HG03457 (cell line): ENCODE data around the gene CCR6.
"Not testable (repeated sequence)": the region's sequence is repeated elsewhere in the genome, so short reads cannot be mapped to it uniquely, and the experiment has no call there.

Experiments
- ATAC-seq: cut with Tn5 transposase; IDR thresholded peaks from one replicate; pipeline ENCODE4 v1.9.1; 2021; ENCODE audit warnings: moderate number of reproducible peaks; ENCODE audit not compliant: unreplicated experiment

The CCR6 gene

DNA sequence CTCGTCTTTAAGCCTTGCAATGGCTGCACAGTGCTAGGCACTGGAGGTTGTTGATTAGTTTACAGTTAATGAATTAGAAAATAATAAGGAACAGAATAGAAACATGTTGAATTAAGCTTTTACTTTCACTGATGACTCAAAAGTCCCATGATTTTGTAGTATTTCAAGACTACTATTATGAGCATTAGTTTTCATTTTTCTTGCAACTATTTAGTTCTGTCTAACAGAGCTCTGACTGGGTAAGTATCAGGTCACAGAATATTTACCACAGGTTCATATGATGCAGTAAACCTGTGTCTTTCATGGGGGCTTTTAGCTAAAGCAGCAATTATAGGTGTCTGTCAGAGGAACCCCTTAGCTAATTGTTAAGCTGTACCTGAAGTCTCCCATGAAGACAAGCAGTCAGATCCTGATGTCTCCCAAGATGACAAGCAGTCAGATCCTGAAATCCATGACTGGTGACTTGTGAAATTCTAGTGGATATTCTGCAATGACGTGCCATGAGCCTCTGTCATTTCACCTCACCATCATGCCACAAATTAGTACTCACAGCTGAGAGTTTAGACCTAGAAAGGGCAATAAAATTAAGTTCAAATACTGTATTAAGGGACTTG is 43.1 kb downstream of the CCR6 start:
- ATAC-seq, result no peak

DNA sequence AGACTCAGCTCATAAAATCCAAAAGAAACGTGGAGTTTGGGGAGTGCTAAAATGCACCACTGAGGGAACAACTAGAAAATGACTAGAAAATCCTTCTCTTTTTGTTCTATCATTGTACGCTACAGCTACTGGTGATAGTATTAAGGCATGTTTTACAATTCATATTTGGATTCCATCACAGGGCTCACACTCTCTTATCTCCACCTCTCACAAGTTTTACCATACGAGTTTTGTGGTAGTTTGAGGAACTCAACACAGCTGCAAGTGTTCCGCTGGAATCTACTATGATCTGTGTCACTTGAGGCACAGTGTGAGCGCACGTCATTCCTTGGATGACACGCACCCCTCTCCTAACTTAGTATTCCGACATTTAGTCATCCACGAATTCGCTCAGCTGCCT is 44.8 kb downstream of the CCR6 start:
- ATAC-seq, result not testable (repeated sequence)

DNA sequence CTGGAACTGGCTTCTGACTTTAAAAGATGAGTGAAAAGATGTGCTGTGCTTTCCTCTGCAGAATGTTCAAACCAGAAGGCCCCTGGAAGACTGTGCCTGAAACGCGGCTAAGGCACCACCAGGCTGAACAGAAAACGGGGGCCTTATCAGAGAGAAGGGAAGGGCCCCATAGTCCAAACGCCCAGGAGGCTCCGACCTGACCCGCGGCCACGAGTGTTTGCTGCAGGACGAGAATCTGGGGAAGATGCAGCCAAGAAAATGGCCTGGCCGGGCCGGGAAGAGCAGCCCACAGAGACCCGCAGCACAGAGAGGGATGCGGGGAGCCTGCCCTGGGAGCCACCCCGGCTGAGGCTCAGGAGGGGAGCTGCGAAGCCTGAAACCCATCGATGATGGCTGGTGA is 45.4 kb downstream of the CCR6 start:
- not testable (repeated sequence) for ATAC-seq

DNA sequence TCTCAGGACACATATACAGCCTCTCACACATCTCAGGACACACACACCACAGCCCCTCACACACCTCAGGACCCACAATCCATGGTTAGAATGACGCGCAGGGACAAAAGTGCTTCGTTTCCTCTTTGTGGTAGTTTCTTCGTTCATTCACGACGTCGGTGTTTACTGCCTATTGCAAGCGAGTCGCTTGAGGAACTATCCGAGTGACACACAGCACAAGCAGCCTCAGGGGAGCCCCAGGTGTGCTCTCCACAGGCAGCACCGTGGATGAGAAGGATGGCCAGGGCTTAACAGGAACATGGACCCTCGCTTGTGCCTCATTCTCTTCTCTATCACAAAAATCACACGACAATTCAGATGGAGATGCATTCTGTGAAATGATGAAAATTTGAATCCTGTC is 47.0 kb downstream of the CCR6 start:
- not testable (repeated sequence) for ATAC-seq

DNA sequence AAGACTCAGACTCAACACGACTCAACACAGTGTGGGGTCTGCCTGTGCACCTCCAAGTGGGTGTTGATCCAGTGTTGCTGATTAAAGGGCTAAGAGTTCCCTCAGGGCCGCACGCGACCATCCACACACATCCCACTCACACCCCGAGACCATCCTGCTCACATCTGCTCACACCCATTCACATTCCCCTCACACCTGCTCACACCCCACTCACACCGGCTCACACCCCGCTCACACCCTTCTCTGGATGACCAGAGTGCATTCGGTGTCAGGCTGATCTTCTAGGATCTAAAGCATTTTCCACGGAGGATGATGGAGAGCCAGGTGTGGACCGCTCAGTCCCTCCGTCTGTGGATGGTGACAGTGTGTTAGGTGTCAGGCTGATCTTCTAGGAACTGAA is 48.4 kb downstream of the CCR6 start:
- not testable (repeated sequence) for ATAC-seq

DNA sequence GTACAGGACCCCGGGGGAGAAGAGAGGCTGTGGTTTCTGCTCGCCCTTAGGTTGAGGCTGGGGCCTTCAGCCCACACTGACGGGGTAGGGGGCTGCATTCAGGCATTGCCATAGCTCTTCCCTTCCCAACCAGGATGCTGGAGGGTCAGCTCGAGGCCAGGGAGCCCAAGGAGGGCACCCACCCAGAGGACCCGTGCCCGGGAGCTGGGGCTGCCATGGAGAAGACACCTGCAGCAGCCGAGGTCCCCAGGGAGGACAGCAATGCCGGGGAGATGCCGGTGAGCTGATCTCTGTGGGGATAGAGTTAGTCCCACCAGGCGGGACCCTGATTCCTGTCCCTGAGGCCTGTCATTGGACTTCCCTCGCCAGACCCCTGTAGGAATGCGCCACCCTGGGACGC is 49.1 kb downstream of the CCR6 start:
- ATAC-seq, result not testable (repeated sequence)

DNA sequence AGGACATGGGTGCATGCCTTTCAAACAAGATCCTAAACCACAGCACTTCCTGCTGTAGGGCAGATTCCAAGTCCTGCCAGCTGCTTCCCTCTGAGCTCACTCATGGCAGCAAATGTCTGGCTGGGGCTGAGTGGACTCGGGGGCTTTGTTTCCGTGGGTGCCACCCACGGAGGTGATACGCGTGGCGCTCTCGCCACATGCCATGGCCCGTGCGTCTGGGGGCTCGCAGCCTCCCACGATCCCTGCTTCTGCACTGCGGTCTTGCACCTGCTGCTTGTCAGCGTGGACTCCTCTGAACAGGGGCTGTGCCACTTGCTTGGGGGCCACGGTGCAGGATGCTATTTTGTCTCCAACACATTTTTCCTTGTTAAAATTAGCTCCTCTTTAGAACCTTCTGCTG is 54.4 kb downstream of the CCR6 start:
- ATAC-seq, result not testable (repeated sequence)

DNA sequence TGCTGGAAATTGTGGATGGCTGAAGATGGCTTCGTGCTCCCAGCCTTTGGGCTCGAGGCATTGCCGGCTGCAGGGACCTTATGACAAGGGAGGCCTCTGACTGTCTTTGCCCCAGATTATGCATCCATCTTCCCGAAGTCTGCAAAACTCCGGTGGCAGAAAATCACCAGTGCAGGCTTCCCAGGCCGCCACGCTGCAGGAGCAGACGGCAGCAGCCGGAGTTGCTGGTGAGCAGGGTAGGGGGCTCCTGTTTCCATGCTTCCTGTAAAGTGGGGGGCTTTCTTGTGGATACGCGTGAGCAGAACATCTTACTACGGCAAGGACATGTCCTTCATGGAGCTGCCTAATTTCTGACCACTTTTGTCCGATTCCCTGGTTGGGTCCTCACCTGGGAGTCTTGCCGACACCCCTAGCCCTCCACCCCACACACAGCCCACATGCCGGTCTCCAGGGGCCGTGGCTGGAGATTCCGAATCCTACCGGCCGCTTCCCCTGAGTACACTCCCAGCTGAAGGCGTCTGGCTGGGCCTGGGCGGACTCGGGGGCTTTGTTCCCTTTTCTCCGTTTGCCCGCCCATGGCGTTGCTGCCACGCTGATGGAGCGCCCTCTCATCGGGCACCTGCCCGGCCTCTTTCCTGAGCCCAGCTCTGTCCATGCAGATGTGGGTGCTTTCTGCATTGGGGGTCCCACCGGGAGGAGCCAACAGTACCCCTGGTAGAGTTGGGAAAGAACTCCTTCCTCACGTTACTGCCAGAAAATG is 56.2 kb downstream of the CCR6 start:
- not testable (repeated sequence) for ATAC-seq

DNA sequence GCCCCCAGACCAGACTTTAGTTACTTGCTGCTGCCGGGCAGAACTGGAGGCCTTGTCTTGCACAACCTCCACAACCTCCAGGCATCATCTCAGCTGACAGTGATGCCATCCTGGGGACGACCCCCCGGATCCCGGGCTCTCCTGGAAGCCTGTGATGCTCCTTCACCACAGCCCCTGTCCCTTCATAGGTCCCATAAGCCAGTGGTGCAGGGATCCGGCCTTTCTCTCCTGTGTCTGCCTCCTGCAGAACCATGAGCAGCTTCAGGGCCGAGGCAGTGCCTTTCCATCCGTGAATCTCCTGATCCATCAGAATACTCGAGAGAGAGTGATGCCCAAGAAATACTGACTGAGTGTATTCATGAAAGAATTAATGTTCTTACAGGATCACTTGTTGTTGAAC is 57.2 kb downstream of the CCR6 start:
- not testable (repeated sequence) for ATAC-seq

DNA sequence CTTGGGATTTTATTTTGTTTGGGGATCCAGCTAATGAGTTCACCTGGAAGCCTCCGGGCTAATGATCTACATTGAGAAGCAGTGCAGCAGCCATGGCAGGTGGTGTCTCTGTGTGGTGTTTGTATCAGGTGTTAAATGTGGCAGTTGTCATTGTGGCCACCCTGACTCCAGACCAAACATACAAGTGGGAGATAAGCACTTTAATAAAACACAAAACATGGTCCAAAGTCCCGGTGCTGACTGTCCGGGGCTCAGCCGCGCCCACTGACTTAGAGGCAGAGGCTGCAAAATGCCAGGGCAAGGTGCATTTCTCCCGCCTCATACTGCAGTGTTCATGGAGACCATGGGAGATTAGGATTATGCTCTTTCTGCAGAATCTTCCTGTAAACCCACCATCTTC is 58.5 kb downstream of the CCR6 start:
- ATAC-seq, result not testable (repeated sequence)

DNA sequence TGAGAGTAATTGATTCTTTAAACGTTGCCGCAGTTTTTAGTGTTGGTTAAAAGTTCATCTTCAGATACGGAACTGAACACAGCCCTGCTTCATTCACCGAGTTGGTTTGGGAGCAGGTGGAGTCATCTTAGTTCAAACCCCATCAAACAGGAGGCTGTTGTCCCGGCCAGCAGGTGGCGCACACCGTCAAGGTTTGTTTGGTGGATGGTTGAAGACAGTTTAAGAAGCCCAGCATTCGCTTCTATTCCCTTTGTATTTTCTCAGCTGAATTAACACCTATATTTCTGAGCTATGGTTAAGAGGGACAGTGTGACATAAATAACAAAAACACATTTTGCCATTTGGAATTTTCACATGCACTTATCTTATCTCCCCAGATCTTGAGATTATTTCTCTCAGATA is 60.0 kb downstream of the CCR6 start:
- not testable (repeated sequence) for ATAC-seq

DNA sequence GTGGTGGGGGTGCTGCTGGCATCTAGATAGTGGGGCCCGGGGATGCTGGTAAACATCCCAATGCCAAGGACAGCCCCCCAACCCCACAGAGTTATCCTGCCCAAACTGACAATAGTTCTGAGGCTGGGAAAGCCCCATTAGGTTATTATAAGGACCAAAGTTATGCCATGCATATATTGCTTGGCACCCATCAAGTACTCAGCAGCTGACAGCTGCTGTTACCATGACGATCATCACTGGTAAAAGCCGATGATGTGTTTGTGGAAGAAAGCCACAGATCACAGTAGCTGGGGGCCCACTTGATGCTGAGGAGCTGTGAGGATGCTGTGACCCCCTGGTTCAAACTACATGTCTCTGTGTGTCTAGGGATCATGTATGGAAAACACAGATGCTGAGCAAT is 62.2 kb downstream of the CCR6 start:
- not testable (repeated sequence) for ATAC-seq

DNA sequence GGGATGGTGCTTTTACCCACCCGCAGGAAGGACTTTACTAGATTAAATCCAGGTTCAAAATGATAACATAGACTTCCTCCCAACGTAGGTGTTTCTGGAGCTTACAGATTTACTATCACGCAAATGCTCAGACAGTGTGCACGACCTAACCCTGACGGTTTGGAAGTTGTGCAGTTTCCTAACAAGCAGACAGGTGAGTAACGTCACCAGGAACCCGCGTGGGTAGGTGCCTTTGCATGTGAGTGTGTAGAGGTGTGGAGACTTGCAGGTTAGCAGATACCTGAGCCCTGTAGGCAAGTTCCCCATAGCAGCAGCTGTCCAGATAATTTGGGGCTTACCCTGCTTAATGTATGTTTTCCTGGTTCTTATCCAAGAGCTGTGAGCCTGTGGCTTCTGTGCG is 64.4 kb downstream of the CCR6 start:
- not testable (repeated sequence) for ATAC-seq
